DOHH2 (cell line): ENCODE data around the gene BOK.
"Not testable (repeated sequence)": the region's sequence is repeated elsewhere in the genome, so short reads cannot be mapped to it uniquely, and the experiment has no call there.

ENCODE experiments used
- H3F3A ChIP-seq: fragments of 200-600 bp; sonication (generic), shearing (Covaris generic); 2 replicates; pipeline ENCODE4 v1.6.0; 2016; ENCODE audit warnings: antibody characterized with exemption, mild to moderate bottlenecking; ENCODE audit not compliant: control insufficient read depth, insufficient read depth
- H3K27ac ChIP-seq: fragments of 200-600 bp; sonication (generic); 2 replicates; pipeline ENCODE4 v1.5.1; 2014; ENCODE audit warnings: low read depth, mild to moderate bottlenecking, low read length, moderate library complexity
- H3K27me3 ChIP-seq: fragments of 200-600 bp; sonication (generic); 2 replicates; pipeline ENCODE4 v1.6.1; 2014; ENCODE audit warnings: mild to moderate bottlenecking, low read length, mixed read lengths; ENCODE audit not compliant: control insufficient read depth
- H3K36me3 ChIP-seq: fragments of 200-600 bp; sonication (generic); 2 replicates; pipeline ENCODE4 v1.6.1; 2014; ENCODE audit warnings: mild to moderate bottlenecking, low read length, moderate library complexity, mixed read lengths; ENCODE audit not compliant: control insufficient read depth
- H3K4me1 ChIP-seq: fragments of 200-600 bp; sonication (generic); 2 replicates; pipeline ENCODE4 v1.6.1; 2014; ENCODE audit warnings: mild to moderate bottlenecking, low read length, mixed read lengths; ENCODE audit not compliant: control insufficient read depth
- H3K4me2 ChIP-seq: fragments of 200-600 bp; sonication (generic); 2 replicates; pipeline ENCODE4 v1.6.0; 2014; ENCODE audit warnings: mild to moderate bottlenecking, low read length, moderate library complexity
- H3K4me3 ChIP-seq: fragments of 200-600 bp; sonication (generic); 2 replicates; pipeline ENCODE4 v1.5.1; 2014; ENCODE audit warnings: mild to moderate bottlenecking, low read length, mixed read lengths
- H3K79me2 ChIP-seq: fragments of 200-600 bp; sonication (generic); 2 replicates; pipeline ENCODE4 v1.6.1; 2014; ENCODE audit warnings: mild to moderate bottlenecking, low read length, mixed read lengths; ENCODE audit not compliant: control insufficient read depth
- H3K9me2 ChIP-seq: fragments of 200-600 bp; sonication (generic); replicated peaks from 2 replicates; pipeline ENCODE4 v1.6.1; 2014; ENCODE audit warnings: mild to moderate bottlenecking, low read length, mixed read lengths; ENCODE audit not compliant: control insufficient read depth
- H3K9me3 ChIP-seq: fragments of 200-600 bp; sonication (generic); 2 replicates; pipeline ENCODE4 v1.6.1; 2014; ENCODE audit warnings: antibody characterized with exemption, low read length, mixed read lengths; ENCODE audit not compliant: control insufficient read depth, insufficient read depth
- H4K20me1 ChIP-seq: fragments of 200-600 bp; sonication (generic); 2 replicates; pipeline ENCODE4 v1.6.0; 2014; ENCODE audit warnings: low read depth, mild to moderate bottlenecking, antibody characterized with exemption, low read length, moderate library complexity; ENCODE audit not compliant: control insufficient read depth, insufficient read depth
- CTCF ChIP-seq: fragments of 200-600 bp; sonication (generic); IDR thresholded peaks from one replicate; pipeline ENCODE4 v1.5.1; 2014; ENCODE audit warnings: antibody characterized with exemption, mild to moderate bottlenecking, low read depth, low read length; ENCODE audit not compliant: poor library complexity, severe bottlenecking
- EZH2phosphoT487 ChIP-seq: fragments of 200-600 bp; sonication (generic); IDR thresholded peaks from 2 replicates; pipeline ENCODE4 v1.6.1; 2017; ENCODE audit warnings: borderline replicate concordance, mild to moderate bottlenecking, antibody characterized with exemption, low read length, moderate library complexity, mixed read lengths

Gene BOK

GRCh38 chr2:241564596-241565410, 6.3 kb downstream of the BOK start:
- Histone ChIP-seq H3K79me2 (no peaks in the 10 kb centered on the region), H3K27ac (no peak overlapping the region), H3F3A (no peaks in the 10 kb centered on the region), H3K9me3 (no peaks in the 10 kb centered on the region), H3K9me2 (no peaks in the 10 kb centered on the region), H3K4me2 (no peak overlapping the region), H3K27me3 (no peaks in the 10 kb centered on the region), H3K4me1 (no peaks in the 10 kb centered on the region), H3K4me3 (no peak overlapping the region), H4K20me1 (no peaks in the 10 kb centered on the region), H3K36me3 (no peaks in the 10 kb centered on the region)
- TF ChIP-seq EZH2phosphoT487 (no peak), CTCF (no peak)

- H3K4me1 ChIP-seq: no peaks in the 10 kb centered on the region
- no peak overlapping the region for H3K27ac ChIP-seq
- no peaks in the 10 kb centered on the region for H3K27me3 ChIP-seq
- no peaks in the 10 kb centered on the region for H3K9me2 ChIP-seq
- H3F3A ChIP-seq: no peaks in the 10 kb centered on the region
- H3K79me2 ChIP-seq: no peaks in the 10 kb centered on the region
- H4K20me1 ChIP-seq: no peaks in the 10 kb centered on the region
- no peaks in the 10 kb centered on the region for H3K36me3 ChIP-seq
- H3K9me3 ChIP-seq: no peaks in the 10 kb centered on the region
- H3K4me2 ChIP-seq: no peak overlapping the region
- no peak overlapping the region for H3K4me3 ChIP-seq
- TF ChIP-seq CTCF (no peak), EZH2phosphoT487 (no peak)
These were observed 6.9 kb downstream of the BOK start for GRCh38 chr2:241565411-241565810.

GRCh38 chr2:241566021-241566420, 7.5 kb downstream of the BOK start:
- not testable (repeated sequence) for H3K9me2 ChIP-seq, H3K4me1 ChIP-seq, H3K4me2 ChIP-seq, H3K9me3 ChIP-seq, H3K36me3 ChIP-seq, H3K27ac ChIP-seq, H3K79me2 ChIP-seq, H4K20me1 ChIP-seq, H3K27me3 ChIP-seq, H3K4me3 ChIP-seq, H3F3A ChIP-seq

- Histone ChIP-seq H3K27me3 (no peaks in the 10 kb centered on the region), H3K9me2 (no peaks in the 10 kb centered on the region), H3K9me3 (no peaks in the 10 kb centered on the region), H3K4me2 (no peak overlapping the region), H3K79me2 (no peaks in the 10 kb centered on the region), H3K4me1 (no peaks in the 10 kb centered on the region), H3F3A (no peaks in the 10 kb centered on the region), H3K27ac (no peak overlapping the region), H3K36me3 (no peaks in the 10 kb centered on the region), H3K4me3 (no peak overlapping the region), H4K20me1 (no peaks in the 10 kb centered on the region)
- no peak for TF ChIP-seq EZH2phosphoT487
- no peak for TF ChIP-seq CTCF
These were observed 7.9 kb downstream of the BOK start for GRCh38 chr2:241566468-241566867.

GRCh38 chr2:241567266-241567665, 8.7 kb downstream of the BOK start:
- not testable (repeated sequence) for H3K9me2 ChIP-seq, H3K27me3 ChIP-seq, H3K9me3 ChIP-seq, H3K4me2 ChIP-seq, H4K20me1 ChIP-seq, H3K79me2 ChIP-seq, H3K4me1 ChIP-seq, H3K4me3 ChIP-seq, H3K36me3 ChIP-seq, H3F3A ChIP-seq, H3K27ac ChIP-seq
